ENCODE results near the gene GFAP.
"Not testable (repeated sequence)": the region's sequence is repeated elsewhere in the genome, so short reads cannot be mapped to it uniquely, and the experiment has no call there.

The GFAP gene

DNA sequence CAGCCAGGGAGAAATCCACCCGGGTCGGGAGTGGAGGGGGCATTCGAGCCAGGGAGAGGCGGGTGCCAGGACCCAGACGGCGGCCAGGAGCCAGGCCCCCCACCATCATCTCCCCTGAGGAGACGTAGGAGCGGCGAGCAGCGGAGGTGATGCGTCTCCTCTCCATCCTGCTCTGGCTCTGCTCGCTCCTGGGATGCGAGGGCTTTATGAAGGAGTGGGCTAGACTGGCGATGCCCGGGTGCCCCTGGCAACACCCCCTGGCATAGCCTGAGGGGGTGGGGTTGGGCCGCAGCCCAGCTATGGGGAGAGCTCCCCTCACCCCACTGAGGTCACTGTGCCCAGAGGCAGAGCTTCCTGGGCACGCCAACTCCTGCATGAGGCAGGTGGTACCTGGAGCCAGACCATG lies at the start of gene GFAP:
Gene GFAP (minus strand): TSS at position 180 of the 406 bp plus-strand sequence. CDS start 14 bp downstream, at position 166.
- Mint-ChIP-seq H3K27me3 (peaks cover 23% of the 10 kb centered on the region), H3K27ac (no peak within 1 kb of the TSS), H3K4me3 (no peak within 1 kb of the TSS), H3K4me1 (peaks cover 3% of the 10 kb centered on the region), H3K9me3 (no peaks in the 10 kb centered on the region), H3K36me3 (ENCODE audit: low read depth) (no peaks in the 10 kb centered on the region)
- DNase-seq (no peak), ATAC-seq (no peak)

GRCh38 chr17:44961921-44962350 lies 46.6 kb upstream of the GFAP start:
- no peak overlapping the region for H3K27ac Mint-ChIP-seq
- H3K9me3 Mint-ChIP-seq, result no peaks in the 10 kb centered on the region
- no peaks in the 10 kb centered on the region for H3K36me3 Mint-ChIP-seq (ENCODE audit: low read depth)
- ATAC-seq (no peak), DNase-seq (no peak)
- H3K4me1 Mint-ChIP-seq, result peaks cover 10% of the 10 kb centered on the region
- H3K4me3 Mint-ChIP-seq, result no peak overlapping the region
- H3K27me3 Mint-ChIP-seq, result peaks cover 55% of the 10 kb centered on the region

DNA sequence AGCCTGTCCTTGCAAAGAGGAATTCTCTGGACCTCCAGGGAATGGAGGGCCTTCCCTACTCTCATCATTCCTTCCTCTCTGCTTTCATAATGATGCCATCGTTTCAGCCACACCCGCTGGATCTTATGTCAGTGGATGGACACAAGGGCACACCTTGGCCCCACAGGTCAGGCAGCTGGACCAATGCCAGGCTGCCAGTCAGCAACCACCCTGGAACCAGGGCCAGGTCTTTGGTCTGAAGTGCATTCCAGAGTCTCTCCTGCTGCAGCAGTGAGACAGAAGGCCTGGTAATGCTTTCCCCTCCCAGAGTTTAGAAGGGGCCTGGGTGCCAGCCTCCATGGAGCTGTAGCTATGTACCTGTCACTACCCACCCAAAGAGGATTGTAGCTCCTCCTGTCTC lies 45.4 kb upstream of the GFAP start:
- Mint-ChIP-seq H3K36me3 (ENCODE audit: low read depth) (no peaks in the 10 kb centered on the region), H3K9me3 (no peaks in the 10 kb centered on the region), H3K27ac (no peak overlapping the region), H3K4me3 (no peak overlapping the region), H3K27me3 (peaks cover 43% of the 10 kb centered on the region), H3K4me1 (peaks cover 8% of the 10 kb centered on the region)
- no peak for ATAC-seq
- DNase-seq, result no peak

- Mint-ChIP-seq H3K27ac (no peak overlapping the region), H3K4me1 (peaks cover 8% of the 10 kb centered on the region), H3K4me3 (no peak overlapping the region), H3K9me3 (no peaks in the 10 kb centered on the region), H3K27me3 (peaks cover 40% of the 10 kb centered on the region), H3K36me3 (ENCODE audit: low read depth) (no peaks in the 10 kb centered on the region)
- peak; percentile 22 for DNase-seq
- peak; percentile 48 for ATAC-seq
Measured at GRCh38 chr17:44959821-44960531, 44.7 kb upstream of the GFAP start.

DNA sequence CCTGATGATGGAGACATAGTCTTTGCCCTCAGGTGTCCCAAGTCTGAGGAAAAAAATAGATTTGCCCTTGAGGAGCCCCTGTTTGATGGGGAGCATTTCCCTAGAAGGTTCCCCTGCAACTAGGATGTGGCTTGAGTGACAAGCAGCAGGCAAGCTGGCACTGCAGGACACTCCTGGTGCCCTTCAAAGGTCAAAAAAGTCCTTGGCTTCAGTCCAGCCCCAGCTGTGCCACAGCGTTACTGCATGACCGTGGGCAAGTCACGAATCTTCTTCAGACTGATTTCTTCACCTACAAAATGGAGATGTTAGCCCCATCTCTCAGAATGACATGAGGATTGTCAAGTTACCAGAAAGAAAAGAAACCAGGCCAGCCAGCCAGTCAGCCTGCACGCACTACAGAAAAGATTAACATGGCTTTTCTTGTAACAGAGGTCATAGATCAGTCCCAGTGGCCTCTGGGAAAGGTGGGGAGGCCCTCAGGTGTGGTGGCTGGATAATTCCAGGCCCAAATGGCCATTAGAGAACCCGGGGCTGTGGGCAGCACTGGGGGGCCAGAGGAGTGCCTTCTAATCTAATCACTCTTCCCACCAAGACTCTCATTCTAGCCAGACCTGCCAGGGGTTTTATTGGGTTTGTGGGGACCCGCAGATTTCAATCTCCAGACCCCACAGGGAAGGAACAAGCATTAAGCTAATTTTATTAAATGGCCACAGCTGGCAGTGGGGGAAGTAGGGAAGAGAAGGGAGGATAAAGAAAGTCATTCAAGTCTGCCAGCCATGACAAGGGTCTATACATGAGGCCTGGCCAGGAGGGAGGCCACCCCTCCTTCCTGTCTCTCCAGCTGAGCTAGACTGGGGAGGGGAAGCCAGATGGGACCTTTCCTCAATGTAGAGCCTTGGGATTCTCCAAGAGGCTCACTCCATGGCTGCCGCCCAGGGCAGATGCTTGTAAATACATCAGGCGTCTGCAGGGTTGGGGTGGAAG lies 42.0 kb upstream of the GFAP start:
- no peak overlapping the region for H3K4me3 Mint-ChIP-seq
- peaks cover 8% of the 10 kb centered on the region for H3K4me1 Mint-ChIP-seq
- H3K27me3 Mint-ChIP-seq, result peaks cover 28% of the 10 kb centered on the region

GRCh38 chr17:44955674-44956425 lies 40.5 kb upstream of the GFAP start:
- H3K36me3 Mint-ChIP-seq (ENCODE audit: low read depth), result no peaks in the 10 kb centered on the region
- ATAC-seq (no peak), DNase-seq (no peak)
- peaks cover 8% of the 10 kb centered on the region for H3K4me1 Mint-ChIP-seq
- no peak overlapping the region for H3K4me3 Mint-ChIP-seq
- no peak overlapping the region for H3K27ac Mint-ChIP-seq
- H3K27me3 Mint-ChIP-seq, result peaks cover 21% of the 10 kb centered on the region
- H3K9me3 Mint-ChIP-seq, result no peaks in the 10 kb centered on the region

More for the DNA sequence above, 42.0 kb upstream of the GFAP start:
- ATAC-seq (no peak), DNase-seq (no peak)
- no peak overlapping the region for H3K27ac Mint-ChIP-seq
- H3K36me3 Mint-ChIP-seq (ENCODE audit: low read depth), result no peaks in the 10 kb centered on the region
- no peaks in the 10 kb centered on the region for H3K9me3 Mint-ChIP-seq

- no peak overlapping the region for H3K4me3 Mint-ChIP-seq
- ATAC-seq (no peak), DNase-seq (no peak)
- peaks cover 8% of the 10 kb centered on the region for H3K4me1 Mint-ChIP-seq
- no peaks in the 10 kb centered on the region for H3K36me3 Mint-ChIP-seq (ENCODE audit: low read depth)
- peaks cover 4% of the 10 kb centered on the region for H3K27me3 Mint-ChIP-seq
- H3K27ac Mint-ChIP-seq, result no peak overlapping the region
- no peaks in the 10 kb centered on the region for H3K9me3 Mint-ChIP-seq
Measured at GRCh38 chr17:44952946-44953475, 37.7 kb upstream of the GFAP start.

GRCh38 chr17:44948315-44948795 lies 33.1 kb upstream of the GFAP start:
- H3K9me3 Mint-ChIP-seq, result no peaks in the 10 kb centered on the region
- H3K4me1 Mint-ChIP-seq, result peaks cover 23% of the 10 kb centered on the region
- H3K36me3 Mint-ChIP-seq (ENCODE audit: low read depth), result peaks cover 17% of the 10 kb centered on the region
- H3K27ac Mint-ChIP-seq, result peak overlapping the region; percentile 87
- ATAC-seq, result peak; percentile 3
- no peak for DNase-seq
- H3K27me3 Mint-ChIP-seq, result peaks cover 4% of the 10 kb centered on the region
- H3K4me3 Mint-ChIP-seq, result peak overlapping the region; percentile 89

DNA sequence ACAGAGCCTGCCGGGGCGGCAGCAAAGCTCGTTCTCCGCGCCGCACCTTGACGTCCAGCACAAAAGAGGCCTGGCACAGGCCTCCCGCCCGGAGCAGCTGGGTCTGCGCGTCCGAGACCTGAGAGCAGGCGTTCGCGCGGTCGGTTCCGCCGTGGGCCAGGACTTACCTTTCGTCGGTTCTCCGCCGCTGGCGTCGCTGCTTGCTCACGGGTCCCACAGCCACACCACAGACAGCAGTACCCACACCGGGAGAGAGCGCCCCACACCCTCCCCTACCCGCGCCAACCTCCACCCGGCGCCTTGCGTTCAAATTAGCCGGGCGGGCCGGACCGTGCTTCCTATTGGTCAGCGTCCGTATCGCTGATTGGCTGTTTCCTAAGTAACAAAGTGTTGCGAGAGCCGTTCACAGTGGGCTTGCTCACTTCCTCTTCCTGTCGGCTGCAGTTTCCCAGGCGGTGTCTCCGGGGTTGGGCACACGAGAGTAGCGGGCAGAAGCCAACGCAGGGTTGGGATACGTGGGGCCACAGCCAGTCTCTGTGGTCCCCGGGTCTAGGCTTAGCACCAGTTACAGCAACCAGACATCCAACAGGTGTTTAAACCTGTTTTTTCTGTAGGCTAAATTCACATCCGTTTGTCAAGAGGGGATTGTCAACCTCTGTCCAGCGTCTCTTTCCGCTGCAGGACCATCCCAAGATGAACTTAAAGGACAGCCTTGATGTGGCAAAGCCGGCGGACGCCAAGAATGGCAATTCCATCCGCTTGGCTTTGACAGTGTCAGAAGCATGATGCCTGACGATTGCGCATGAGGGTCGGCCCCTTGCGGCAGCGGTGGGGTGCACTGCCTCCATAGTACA lies 32.4 kb upstream of the GFAP start, which contains the start of gene KIF18B:
Gene KIF18B (minus strand): TSS at position 313 of the 854 bp plus-strand sequence. CDS start 11,429 bp downstream, outside the sequence.
- DNase-seq (peak; percentile 89), ATAC-seq (peak; percentile 97)
- Mint-ChIP-seq H3K27ac (peak within 1 kb of the TSS; percentile 87), H3K27me3 (peaks cover 4% of the 10 kb centered on the region), H3K36me3 (ENCODE audit: low read depth) (peaks cover 19% of the 10 kb centered on the region), H3K4me1 (peaks cover 23% of the 10 kb centered on the region), H3K4me3 (peak within 1 kb of the TSS; percentile 89), H3K9me3 (no peaks in the 10 kb centered on the region)

- H3K27me3 Mint-ChIP-seq, result not testable (repeated sequence)
- H3K4me1 Mint-ChIP-seq, result peaks cover 27% of the 10 kb centered on the region
Measured at GRCh38 chr17:44945652-44946051, 30.4 kb upstream of the GFAP start.

DNA sequence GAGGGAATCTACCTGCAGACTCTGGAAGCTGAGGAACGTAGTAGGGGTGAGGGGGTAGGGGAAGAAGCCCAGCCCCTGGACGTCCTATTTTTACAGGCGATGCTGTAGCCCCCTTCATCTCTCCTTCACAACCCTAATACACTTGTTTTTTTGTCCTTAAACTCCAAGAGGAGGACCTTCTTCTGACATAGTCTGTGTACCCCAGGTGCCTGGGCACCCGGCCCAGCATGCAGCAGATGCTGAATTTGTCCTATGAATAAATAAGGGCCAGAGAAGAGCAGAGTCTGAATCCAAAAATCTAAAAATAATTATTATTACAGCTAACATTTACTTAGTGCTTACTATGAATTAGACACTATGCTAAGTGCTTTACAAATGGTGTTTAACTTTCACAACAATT lies 27.2 kb upstream of the GFAP start:
- no peak overlapping the region for H3K4me3 Mint-ChIP-seq
- H3K4me1 Mint-ChIP-seq, result peaks cover 16% of the 10 kb centered on the region
- no peaks in the 10 kb centered on the region for H3K9me3 Mint-ChIP-seq
- ATAC-seq (no peak), DNase-seq (no peak)
- H3K27me3 Mint-ChIP-seq, result peaks cover 4% of the 10 kb centered on the region
- H3K36me3 Mint-ChIP-seq (ENCODE audit: low read depth), result peaks cover 43% of the 10 kb centered on the region
- no peak overlapping the region for H3K27ac Mint-ChIP-seq

More at GRCh38 chr17:44945652-44946051, 30.4 kb upstream of the GFAP start:
- peaks cover 25% of the 10 kb centered on the region for H3K36me3 Mint-ChIP-seq (ENCODE audit: low read depth)
- H3K4me3 Mint-ChIP-seq, result peak overlapping the region; percentile 89
- ATAC-seq, DNase-seq, H3K27ac Mint-ChIP-seq, H3K9me3 Mint-ChIP-seq: not testable (repeated sequence)

DNA sequence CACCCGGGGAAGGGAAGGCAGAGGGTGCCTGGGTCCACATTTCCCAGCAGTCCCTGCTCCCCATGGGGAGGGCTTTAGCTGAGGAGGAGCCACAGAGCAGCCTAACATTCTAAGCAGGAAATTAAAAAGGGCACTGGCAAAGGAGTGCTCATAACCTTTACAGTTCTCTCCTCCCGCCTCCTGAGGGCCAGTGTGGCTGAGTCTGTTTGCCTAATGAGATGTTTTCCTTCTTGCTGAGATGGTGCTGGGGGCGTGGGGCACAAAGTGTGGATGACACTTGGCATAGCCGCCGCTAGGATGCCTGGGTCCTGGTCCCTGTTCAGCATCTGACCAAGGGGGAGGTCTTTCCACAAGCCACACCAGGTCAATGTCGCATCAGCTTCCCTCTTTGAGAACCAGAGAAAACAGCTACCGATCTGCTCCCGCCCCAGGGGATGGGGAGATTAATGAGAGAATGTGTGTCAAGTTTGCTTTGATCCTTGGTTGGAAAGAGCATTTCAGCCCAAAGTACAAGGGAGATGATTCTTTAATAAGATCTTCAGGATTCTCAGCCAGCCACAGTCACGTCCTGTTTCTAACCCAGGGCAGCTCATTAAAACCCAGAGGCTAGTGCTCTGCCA lies 26.5 kb upstream of the GFAP start:
- peaks cover 49% of the 10 kb centered on the region for H3K36me3 Mint-ChIP-seq (ENCODE audit: low read depth)
- no peak overlapping the region for H3K27ac Mint-ChIP-seq
- DNase-seq, result no peak

GRCh38 chr17:44940768-44941167 lies 25.5 kb upstream of the GFAP start:
- no peak overlapping the region for H3K27ac Mint-ChIP-seq
- peaks cover 45% of the 10 kb centered on the region for H3K36me3 Mint-ChIP-seq (ENCODE audit: low read depth)
- peaks cover 9% of the 10 kb centered on the region for H3K4me1 Mint-ChIP-seq
- no peaks in the 10 kb centered on the region for H3K9me3 Mint-ChIP-seq
- H3K4me3 Mint-ChIP-seq, result no peak overlapping the region
- no peaks in the 10 kb centered on the region for H3K27me3 Mint-ChIP-seq
- no peak for ATAC-seq
- no peak for DNase-seq

More for the DNA sequence above, 26.5 kb upstream of the GFAP start:
- Mint-ChIP-seq H3K27me3 (peaks cover 4% of the 10 kb centered on the region), H3K4me1 (peaks cover 16% of the 10 kb centered on the region), H3K9me3 (no peaks in the 10 kb centered on the region), H3K4me3 (no peak overlapping the region)
- ATAC-seq, result no peak

Measured in activated naive CD8-positive, alpha-beta T cell treated with anti-CD3 and anti-CD28 coated beads, Interleukin-2, amount 50 U/mL, for 24 hours (primary cell).